HG03442 (cell line): ENCODE measurements around the gene FAM234A.
"Not testable (repeated sequence)": the region's sequence is repeated elsewhere in the genome, so short reads cannot be mapped to it uniquely, and the experiment has no call there.

Experiments
- ATAC-seq: cut with Tn5 transposase; IDR thresholded peaks from one replicate; pipeline ENCODE4 v1.9.1; 2021; ENCODE audit warnings: mild to moderate bottlenecking, moderate library complexity; ENCODE audit not compliant: unreplicated experiment

Gene FAM234A

DNA sequence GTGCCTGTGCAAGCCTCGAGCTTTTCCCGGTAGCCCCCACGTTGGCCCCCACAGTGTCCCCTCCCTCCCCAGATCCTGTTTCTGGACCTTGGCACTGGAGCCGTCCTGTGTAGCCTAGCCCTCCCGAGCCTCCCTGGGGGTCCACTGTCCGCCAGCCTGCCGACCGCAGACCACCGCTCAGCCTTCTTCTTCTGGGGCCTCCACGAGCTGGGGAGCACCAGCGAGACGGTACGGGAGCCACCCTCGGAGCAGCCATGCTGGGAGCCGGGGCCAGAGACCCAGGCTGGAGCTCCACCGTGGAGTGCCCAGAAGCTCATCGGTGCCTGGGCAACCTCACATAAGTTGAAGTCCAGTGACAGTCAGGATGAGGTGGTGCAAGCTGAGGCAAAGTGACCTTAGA, 29.3 kb downstream of the FAM234A start:
- no peak for ATAC-seq

DNA sequence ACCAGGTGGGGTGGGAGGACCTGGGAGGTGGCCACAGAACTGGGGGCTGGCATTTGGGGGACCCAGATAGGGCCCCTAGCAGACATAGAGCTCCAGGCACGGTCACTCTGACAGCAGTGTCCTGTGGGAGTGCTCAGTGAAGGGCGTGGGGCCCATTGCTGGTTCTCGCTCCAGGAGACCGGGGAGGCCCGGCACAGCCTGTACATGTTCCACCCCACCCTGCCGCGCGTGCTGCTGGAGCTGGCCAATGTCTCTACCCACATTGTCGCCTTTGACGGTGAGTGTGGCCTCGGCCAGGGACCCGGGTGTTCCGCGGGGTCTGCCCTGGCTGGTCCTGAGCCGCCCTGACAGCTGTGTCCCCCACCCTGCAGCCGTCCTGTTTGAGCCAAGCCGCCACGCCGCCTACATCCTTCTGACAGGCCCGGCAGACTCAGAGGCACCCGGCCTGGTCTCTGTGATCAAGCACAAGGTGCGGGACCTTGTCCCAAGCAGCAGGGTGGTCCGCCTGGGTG, 29.9 kb downstream of the FAM234A start:
- ATAC-seq, result no peak

DNA sequence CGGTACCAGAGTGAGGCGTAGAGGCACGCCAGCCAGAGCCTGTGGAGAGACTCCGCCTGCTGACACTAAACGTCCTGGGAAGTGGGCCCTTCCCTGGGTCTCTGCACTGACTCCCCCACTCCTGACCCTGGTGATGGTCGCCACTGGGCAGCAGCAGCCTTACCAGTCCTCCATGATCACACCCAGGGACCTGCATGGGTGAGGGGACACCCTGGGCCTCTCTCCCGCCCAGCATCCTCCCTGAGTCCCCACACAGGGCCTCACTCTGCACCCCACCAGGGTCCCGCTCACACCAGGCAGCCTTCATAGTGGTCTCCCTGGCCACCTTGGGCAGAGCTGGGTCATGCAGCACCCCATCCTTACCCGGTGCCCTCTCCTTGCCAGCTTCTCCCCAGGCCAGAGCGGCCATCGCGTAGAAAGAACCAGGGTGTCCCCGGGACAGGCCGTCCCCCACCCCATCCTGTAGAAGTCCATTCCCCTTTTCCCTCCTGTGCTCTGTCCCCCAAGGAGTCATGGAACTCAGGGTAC, 30.4 kb downstream of the FAM234A start:
- no peak for ATAC-seq

DNA sequence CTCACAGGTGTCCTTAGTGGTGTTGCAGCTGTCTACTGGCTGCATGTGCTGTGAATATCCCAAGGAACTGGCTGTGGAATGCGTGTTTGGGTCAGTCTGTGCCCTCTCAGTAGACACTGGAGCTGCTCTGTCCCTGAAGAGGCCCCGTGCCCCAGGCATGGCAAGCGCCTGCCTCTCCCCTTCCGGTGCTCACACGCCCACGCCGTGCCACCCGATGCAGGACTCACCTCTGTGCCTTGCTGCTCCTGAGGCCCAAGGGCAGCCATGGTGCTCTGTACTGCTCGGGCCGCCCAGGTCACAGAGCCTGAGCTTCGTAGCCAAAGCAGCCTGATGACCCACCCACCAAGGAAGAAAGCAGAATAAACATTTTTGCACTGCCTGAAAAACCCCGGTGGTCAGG, 31.1 kb downstream of the FAM234A start:
- ATAC-seq, result no peak

DNA sequence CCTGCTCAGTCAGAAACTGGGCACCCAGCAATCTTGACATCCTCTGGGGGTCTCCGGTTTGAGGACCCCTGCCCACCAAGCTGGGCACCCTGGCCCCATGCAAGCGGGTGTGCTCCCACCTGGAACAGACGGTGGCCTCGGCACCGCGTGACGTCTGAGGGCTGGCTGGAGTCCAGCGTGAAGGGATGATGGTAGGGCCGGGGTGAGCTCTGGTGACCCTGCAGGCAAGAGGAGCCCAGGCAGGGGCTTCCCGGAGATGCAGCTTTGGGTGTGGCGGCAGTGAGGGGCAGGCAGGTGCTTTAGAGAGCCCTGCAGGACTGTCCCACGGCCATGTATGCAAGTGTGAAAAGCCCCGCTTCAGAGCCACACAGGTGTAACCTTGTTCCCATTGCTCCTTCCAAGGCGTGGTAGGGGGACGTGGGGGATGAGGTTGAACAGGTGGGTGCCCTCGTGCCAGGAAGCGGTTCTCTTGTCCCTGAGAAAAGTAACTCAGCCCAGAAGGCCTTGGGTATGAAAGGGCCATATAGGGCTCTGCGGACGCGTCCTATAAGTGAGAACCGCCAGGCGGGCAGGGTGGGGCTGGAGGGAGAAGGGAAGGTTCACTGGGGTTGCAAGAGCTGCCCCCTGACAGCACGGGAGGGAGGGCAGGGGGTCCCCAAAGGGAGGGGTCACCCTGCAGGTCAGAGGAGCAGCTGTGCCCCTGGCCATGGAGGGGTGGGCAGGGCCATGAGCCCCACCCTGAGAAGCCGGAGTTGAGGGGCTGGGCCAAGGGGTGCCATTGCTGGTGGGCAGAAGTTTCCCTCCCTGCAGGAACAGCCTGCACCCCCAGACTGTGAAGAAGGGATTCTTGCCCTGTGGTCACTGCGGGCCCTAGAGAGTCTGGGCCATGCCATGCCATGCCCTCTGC, 31.9 kb downstream of the FAM234A start:
- no peak for ATAC-seq

DNA sequence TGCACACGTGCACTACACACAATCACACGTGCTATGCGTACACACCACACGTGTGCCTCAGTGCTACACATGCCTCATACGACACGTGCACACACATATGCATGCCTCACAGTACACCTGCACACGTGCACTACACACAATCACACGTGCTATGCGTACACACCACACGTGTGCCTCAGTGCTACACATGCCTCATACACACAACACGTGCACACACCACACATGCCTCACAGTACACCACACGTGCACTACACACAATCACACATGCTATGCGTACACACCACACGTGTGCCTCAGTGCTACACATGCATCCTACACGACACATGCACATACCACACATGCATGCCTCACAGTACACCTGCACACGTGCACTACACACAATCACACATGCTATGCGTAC, 32.9 kb downstream of the FAM234A start:
- ATAC-seq, result not testable (repeated sequence)

DNA sequence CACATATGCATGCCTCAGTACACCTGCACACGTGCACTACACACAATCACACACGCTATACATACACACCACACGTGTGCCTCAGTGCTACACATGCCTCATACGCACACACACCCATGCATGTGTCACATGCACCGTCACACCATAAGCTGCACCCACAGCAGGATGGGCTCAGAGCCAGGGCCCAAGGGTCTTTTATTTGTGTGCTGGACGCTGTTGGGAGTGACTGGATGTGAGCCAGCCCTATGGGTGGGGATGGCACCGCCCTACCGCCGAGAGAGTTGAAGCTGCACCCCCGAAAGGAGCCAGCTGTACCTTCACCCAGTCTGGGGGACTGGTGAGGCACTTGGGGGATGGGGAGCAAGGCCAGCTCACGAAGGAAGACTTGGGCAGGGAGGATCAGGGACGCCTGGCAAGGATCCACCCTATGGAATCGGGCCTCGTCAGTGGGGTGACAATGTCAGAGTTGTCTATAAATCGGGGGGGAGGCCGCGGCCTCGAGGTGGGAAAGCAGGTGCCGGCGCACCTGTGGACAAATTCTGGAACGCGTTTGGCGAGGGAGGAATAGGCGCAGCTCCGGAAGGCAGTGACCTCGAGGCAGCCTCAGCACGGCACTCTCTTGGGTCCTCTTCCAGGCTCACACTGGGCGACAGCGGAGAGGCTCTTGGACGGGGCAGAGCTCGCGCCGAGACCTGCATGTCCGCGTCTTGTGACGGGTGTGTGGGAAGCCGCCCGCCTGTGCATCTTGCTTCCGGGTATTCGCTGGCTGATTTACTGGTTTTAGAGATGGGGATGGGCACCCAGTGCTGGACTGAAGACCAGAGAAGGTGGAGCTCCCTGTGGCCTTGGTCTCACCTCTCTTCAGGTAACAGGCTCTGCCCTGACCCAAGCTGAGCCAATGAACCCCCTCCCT, 33.8 kb downstream of the FAM234A start:
- ATAC-seq, result no peak

DNA sequence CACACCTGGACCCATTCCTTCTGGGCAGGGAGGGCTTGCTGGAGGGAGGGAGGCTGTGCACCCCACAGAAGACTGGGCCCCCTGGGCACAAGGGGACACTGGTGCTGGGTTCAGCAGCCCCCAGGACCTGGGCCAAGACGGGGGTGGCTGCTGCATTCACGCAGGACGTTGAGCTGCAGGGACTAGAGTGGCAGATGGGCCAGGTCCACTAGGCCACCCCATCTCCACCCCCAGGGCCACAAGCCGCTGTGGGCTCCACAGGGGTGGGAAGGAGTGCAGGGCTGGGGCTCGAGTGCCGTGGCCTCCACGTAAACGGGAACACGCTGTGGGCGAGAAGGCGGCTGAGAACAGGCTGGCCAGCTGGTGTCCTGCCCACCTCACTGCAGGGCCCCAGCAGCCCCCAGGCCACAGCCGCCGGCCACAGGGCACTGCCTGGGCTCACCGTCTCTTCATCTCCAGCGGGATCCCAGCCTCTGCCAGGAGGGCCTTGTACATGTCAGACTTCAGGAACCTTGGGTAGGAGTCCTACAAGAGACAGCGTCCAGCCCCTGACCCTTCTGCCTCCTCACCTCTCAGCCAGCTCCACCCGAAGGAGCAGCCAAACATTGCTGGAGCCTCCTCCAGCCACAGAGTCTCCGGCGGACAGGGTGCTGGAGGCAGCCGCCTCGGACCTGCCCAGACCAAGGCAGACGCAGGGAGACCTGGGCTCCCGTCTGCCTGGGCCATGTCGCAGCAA, 34.6 kb downstream of the FAM234A start:
- no peak for ATAC-seq

DNA sequence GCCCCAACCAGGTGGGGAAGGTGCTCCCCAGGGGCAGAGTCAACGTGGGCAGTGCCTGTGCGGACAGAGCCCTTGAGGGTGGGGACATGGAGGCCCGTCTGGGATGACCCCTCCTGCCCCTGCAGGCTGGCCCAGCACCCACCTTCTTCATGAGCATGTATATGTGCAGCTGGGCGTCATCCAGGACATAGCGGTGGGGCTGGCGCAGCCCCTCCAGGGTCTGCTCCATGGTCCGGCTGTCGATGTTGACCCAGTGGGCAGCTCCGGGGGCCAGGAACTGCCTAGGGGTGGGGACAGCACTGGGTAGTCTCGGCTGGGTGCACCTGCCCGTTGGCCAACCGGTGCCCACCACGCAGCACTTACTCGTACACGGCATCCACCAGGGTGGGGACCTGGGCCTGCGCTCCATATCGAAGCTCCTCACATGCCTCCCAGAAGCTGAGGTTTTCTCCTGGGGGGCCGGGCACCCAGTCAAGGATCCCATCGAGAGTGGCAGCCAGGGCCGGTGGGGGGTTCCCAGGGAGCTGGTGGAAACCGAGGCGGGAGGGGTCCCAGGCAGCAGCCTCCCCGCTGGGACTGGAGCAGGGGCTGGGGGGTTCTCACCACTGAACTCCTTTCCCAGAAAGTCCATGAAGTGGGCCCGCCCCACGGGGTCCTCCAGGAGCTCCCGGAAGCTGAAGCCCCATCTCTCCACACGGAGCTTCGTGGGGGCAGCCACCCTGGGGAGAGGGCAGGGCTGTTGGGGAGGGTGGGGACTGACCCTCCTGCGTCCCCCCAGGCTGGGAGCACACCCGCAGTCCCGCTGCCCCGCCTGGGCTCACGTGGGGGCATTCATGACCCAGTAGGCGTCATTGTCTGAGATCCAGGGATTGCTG, 36.0 kb downstream of the FAM234A start:
- ATAC-seq, result no peak

DNA sequence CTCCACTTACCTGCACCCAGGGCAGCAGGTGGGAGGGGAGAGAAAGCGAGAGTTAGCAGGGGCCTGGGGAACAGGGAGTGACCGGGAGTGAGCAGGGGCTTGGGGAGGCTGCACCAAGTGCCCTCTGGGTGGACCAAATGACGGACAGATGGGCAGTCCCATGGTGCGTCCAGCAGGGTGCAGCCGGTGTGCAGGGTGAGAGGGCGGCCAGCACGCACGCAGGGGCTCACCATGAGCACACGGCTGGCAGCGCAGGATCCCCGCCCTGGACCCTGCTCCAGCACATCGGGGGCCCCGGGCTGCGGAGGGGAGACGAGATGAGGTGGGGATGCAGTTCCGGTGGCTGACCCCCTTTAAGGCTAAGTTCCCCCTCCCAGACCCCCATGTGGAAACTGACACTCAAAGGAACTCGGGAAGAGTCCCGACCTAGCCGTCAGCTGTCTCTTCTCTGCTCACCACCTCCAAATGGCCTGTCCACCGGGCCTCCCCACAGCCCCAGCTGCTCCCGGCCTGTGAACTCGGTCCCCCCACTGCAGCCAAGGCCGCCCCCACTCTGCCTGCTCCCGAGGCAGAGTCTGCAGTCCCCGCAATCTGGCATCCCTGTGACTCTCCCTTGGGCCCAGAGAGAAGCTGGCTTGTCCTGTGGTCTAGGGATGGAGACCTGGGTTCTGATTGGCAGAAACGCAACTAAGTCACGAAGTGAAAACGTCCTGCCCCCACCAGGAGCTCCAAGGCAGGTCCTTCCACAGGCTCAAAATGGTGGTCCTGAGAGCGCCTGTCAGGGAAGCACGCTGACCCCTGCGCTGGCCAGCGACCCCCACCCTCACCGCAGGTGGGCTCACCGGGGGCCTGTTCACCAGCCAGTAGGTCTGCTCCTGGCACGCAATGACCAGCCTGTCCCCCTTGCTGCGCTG, 38.3 kb downstream of the FAM234A start:
- ATAC-seq, result no peak

DNA sequence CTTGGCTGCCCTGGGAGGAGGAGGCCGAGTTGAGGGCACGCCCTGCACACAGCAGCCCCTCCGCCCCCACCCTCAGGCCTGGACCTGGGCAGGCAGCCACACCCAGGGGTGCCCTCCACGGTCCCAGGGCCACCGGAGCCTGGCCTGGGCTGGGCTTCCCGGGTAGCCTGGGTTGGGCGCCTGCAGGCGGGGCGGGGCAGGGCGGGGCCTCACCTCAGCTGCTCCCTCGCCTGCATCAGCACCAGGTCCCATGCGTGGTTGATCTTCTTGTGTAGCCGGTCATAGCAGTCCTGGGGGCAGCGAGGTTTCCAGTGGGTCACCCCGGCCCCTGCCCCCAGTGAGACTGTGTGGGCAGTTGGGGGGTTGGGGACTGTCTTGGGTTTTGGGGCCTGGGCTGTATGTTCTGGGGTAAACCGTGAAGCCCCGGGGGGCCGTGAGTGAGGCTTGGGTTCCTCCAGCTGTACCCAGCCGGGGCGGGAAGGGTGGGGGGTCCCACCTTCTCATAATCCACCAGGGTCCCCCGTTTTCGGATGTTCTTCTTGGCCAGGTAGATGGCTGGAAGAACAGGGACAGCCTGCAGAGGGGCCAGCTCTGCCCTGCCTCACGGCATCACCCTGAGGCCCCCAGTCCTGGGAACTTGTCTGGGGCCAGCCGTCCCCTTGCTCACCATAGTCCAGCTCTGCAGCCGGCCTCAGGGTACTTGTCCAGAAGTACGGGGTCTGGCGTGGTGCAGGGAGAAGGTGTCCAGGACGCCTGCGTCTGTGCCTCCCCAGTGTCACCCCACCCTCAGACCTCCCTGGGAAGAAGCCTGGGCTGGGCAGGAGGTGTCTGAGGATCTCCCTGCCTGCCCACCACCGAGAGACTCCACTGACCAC, 39.2 kb downstream of the FAM234A start:
- ATAC-seq, result no peak

DNA sequence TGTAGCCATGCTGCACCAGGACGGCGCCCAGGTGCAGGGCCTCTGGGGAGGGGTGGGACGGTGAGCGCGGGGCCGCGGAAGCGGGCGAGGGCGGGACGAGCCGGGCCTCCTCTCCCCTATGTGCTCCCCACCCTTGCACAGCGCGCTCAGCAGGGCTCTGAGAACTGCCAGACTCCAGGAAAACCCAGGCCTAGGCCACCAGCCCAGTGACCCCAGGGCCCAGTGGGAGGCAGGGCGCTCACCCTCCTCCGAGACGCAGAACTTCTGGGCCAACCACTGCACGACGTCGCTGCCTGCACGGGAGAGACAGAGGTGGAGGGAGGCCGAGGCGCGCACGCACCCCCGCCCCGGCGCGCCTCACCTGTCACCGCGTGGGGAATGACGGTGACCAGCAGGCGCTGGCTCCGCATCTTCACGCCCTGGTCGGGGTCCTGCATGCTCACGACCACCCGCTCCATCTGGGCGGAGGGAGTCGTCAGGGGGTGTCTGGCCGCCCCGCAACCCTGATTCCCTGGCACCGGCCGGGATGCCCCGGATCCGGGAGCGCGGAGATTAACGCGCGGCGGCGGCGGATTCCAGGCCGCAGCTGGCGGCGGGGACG, 40.5 kb downstream of the FAM234A start:
- ATAC-seq, result no peak

DNA sequence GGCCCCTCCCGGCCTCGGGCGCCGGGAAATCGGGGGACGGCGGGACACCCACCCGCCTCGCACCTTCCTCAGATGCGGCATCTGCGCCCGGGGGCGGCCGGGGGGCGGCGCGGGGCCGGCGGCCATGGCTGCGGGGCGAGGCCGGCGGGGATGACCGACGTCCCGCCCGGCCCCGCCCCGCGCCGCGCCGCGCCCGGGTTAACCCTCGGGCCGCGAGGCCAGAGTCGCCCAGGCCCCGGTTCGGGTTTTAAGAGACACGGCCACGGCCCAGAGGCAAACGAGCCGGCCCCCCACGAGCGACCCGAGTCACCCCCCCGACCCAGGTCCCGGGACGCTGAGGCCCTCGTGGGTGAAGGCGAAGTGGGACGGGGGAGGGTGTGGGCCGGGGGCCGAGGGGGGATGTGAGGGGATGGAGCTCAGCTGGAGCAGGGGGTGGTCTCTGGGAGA, 41.2 kb downstream of the FAM234A start, which contains the start of gene RGS11:
TSS of gene RGS11 (minus strand) at position 159 of the 447 bp plus-strand sequence. CDS start at position 126, 33 bp downstream.
- no peak for ATAC-seq

DNA sequence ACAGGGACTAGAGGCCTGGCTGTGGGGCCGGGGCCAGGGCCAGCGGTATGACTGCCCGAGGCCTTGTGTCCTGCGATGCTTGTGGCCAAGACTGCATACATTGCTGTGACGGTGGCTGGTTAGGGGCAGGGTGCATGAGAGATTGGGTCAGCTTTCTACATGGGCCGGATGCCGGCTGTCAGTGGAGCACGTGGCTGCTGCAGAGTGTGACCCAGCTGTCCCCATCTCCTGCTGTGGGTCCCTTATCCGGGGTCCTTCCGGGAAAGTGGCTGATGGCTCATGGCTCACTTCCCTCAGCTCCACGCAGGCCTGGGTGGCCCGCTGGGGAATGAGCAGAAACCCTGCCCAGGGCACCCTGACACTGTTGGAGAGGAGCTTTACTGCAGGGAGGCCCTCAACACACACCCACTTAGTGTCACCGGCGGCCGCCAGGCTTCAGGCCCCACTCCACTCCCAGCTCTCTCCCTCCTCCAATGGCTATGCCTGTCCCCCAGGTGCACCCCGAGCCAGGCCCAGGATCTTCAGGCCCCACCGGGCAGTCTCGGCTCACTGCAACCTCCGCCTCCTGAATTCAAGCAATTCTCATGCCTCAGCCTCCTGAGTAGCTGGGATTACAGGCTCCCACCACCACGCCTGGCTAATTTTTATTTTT, 41.9 kb downstream of the FAM234A start:
- ATAC-seq, result no peak

DNA sequence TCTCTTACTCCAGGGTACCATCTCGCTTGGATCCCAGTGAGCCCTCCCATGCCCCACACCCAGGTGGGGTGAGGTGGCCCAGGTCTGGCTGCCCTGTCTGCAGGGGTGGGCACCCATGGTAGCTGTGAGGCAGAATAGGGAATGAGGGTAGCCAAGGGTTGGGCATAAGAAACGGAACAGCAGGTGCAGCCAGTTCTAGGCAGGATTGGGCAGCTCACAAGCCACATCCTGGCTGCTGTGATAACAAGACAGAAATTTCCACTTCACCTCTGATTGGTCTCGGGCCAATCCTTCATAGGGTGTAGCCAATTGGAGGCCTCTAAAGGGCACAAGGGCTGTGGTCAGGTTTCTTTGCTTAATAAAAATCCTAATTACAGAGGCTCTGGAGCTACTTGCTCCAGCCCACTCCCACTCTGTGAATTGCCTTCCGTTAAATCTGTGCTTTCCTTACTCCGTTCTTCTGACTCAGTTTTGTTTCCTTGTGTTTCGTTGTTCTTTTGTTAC, 44.3 kb downstream of the FAM234A start:
- ATAC-seq, result no peak

DNA sequence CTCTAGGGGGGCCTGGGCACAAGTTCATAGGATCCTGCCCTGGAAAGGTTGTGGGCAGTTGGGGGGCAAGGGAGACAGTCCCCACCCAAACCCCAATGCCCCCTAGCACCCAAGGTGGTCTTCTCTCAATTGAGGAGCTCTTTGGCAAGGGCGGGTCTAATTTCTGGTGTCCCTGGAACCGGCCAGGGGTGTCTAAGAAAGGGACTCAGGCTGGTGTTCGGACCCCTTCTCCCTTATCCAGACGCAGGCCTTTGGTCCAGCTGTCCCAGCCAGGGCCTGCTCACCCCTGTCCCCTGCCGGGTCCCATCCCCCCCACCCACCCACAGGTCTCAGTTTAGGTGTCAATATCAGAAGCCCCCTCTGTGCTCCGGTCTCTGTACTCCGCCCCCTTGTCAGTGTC, 44.9 kb downstream of the FAM234A start:
- ATAC-seq, result no peak
